Gastrocnemius medialis (tissue), 4 donors: Measurements from ENCODE around the gene RUSF1.
A peak's percentile ranks its signal among the peaks of the same experiment; 100 is the strongest.

Source experiments
- CTCF ChIP-seq, 5 experiments: fragments of 450-650 bp in 3 of 5; fragments of 200-600 bp in 2 of 5; sonication (generic) in 2 of 5; IDR thresholded peaks in 4 of 5; conservative IDR thresholded peaks in 1 of 5; 1 replicate in 4 of 5; 2 replicates in 1 of 5; pipeline ENCODE4 v1.5.1; 2016 to 2019; ENCODE audit warnings: antibody characterized with exemption in 5 of 5, mild to moderate bottlenecking in 3 of 5, moderate library complexity in 3 of 5
- POLR2A ChIP-seq, 2 donors: fragments of 450-650 bp; IDR thresholded peaks; one replicate each; pipeline ENCODE4 v1.6.1; 2017; ENCODE audit warnings: antibody characterized with exemption in 2 of 2, mild to moderate bottlenecking in 2 of 2, moderate library complexity in 2 of 2

DNA sequence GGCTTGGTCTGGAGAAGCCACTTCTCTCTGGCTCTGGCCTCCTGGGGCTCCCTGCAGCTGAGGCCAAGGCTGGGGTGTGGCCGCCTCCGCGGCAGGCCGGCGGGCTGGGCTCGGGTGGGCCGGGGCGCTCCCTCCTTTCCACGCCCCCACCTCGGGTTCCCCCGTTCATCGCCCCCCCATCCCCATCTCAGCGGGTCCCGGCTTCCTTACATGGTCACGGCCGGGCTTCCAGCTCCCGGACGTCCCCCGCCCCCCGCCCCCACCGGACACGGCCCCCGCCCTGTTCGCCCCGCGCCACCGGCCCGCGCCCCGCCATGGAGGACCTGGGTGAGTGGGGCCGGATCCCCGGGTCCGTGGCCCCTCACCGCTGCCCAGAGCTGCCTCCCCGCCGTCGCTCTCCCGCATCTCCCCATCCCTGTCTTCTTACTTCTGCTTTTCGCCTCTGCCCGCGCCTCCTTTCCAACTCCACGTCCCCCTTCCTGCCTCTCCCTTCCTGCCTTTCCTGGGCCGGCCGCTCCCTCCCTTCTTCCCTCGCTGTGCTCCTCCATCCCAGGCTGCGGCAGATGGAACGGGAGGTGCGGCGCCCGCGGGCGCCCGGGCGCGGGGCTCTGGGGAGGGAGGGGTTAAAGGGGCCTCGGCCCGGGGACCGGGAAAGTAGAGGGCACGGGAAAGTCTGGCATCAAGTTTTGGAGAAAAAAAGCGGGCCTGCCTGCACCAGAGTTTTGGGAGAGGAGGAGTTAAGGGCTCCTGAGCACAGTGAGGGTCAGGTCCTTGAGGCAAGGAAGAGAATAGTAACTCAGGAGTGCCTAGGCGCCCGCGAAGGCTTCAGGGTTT lies 36.1 kb downstream of the RUSF1 start, which contains the start of gene TGFB1I1:
- TF ChIP-seq CTCF (IDR thresholded peaks at IDR 0.05 in 4 of 5, conservative IDR thresholded peaks at IDR 0.05 in 1 of 5), result no peak
- peak in 1 of 2 donors; percentile 7 for TF ChIP-seq POLR2A (IDR thresholded peaks at IDR 0.05)
